HG03565 (cell line): ENCODE results near the gene FBXL17.

Experiments
- ATAC-seq: cut with Tn5 transposase; IDR thresholded peaks from one replicate; pipeline ENCODE4 v1.9.1; 2021; ENCODE audit warnings: mild to moderate bottlenecking, moderate library complexity; ENCODE audit not compliant: unreplicated experiment

FBXL17 gene

GRCh38 chr5:107964722-107965121 is 417.2 kb downstream of the FBXL17 start:
- ATAC-seq = no peak

- ATAC-seq = no peak
Measured at GRCh38 chr5:107959573-107960279, 422.2 kb downstream of the FBXL17 start.

- ATAC-seq = no peak
Measured at GRCh38 chr5:107958861-107959260, 423.0 kb downstream of the FBXL17 start.

GRCh38 chr5:107958432-107958831 is 423.5 kb downstream of the FBXL17 start:
- ATAC-seq = no peak

GRCh38 chr5:107957051-107957450 is 424.8 kb downstream of the FBXL17 start:
- ATAC-seq = no peak

- no peak for ATAC-seq
Measured at GRCh38 chr5:107955321-107955720, 426.6 kb downstream of the FBXL17 start.

GRCh38 chr5:107954254-107954653 is 427.6 kb downstream of the FBXL17 start:
- ATAC-seq = no peak

GRCh38 chr5:107952450-107952849 is 429.4 kb downstream of the FBXL17 start:
- ATAC-seq = no peak

- no peak for ATAC-seq
Measured at GRCh38 chr5:107951309-107951708, 430.6 kb downstream of the FBXL17 start.

GRCh38 chr5:107950776-107951175 is 431.1 kb downstream of the FBXL17 start:
- no peak for ATAC-seq

GRCh38 chr5:107949688-107950341 is 432.1 kb downstream of the FBXL17 start:
- no peak for ATAC-seq

GRCh38 chr5:107948377-107948776 is 433.5 kb downstream of the FBXL17 start:
- ATAC-seq = no peak

GRCh38 chr5:107945061-107945460 is 436.8 kb downstream of the FBXL17 start:
- ATAC-seq = no peak

GRCh38 chr5:107943923-107944322 is 438.0 kb downstream of the FBXL17 start:
- ATAC-seq = no peak

GRCh38 chr5:107941036-107941435 is 440.9 kb downstream of the FBXL17 start:
- ATAC-seq = no peak

GRCh38 chr5:107937651-107938355 is 444.1 kb downstream of the FBXL17 start:
- ATAC-seq = no peak

GRCh38 chr5:107937204-107937603 is 444.7 kb downstream of the FBXL17 start:
- no peak for ATAC-seq

- ATAC-seq = no peak
Measured at GRCh38 chr5:107936515-107936914, 445.4 kb downstream of the FBXL17 start.

- ATAC-seq = no peak
Measured at GRCh38 chr5:107935645-107936044, 446.3 kb downstream of the FBXL17 start.

GRCh38 chr5:107933326-107933725 is 448.6 kb downstream of the FBXL17 start:
- ATAC-seq = no peak

GRCh38 chr5:107930891-107931290 is 451.0 kb downstream of the FBXL17 start:
- no peak for ATAC-seq

GRCh38 chr5:107930092-107930491 is 451.8 kb downstream of the FBXL17 start:
- ATAC-seq = no peak
